Activated CD4-positive, alpha-beta T cell treated with anti-CD3 and anti-CD28 coated beads, Interleukin-2, Interleukin-6, amounts not matched to agents 100 ng/mL and 50 ng/mL, durations not matched to agents 16 hours and 8 hours (primary cell): Measurements from ENCODE around the gene LYSET.
A peak's percentile ranks its signal among the peaks of the same experiment; 100 is the strongest.
"Not testable (repeated sequence)": the region's sequence is repeated elsewhere in the genome, so short reads cannot be mapped to it uniquely, and the experiment has no call there.

Experiments used
- DNase-seq: peaks from one replicate; pipeline ENCODE4 v3.0.0-alpha.2; 2020

Gene LYSET

GRCh38 chr14:93184391-93185348, at the start of gene LYSET, which contains the start of gene MOAP1:
TSS of gene LYSET (plus strand) at chr14:93185317. CDS start at chr14:93185406, 89 bp downstream.
TSS of gene MOAP1 (minus strand) at chr14:93184897. CDS start at chr14:93184242, 655 bp downstream.
- DNase-seq = peak; percentile 93

GRCh38 chr14:93135399-93135798, 49.7 kb upstream of the LYSET start:
- DNase-seq = no peak

GRCh38 chr14:93136009-93136408, 49.1 kb upstream of the LYSET start:
- DNase-seq = no peak

- not testable (repeated sequence) for DNase-seq
Measured at GRCh38 chr14:93136508-93136907, 48.6 kb upstream of the LYSET start.

- DNase-seq = no peak
Measured at GRCh38 chr14:93137864-93138263, 47.3 kb upstream of the LYSET start.

- DNase-seq = no peak
Measured at GRCh38 chr14:93142854-93143652, 42.1 kb upstream of the LYSET start.

GRCh38 chr14:93146119-93146518, 39.0 kb upstream of the LYSET start:
- peak; percentile 61 for DNase-seq

GRCh38 chr14:93148979-93149378, 36.1 kb upstream of the LYSET start:
- no peak for DNase-seq

GRCh38 chr14:93150227-93151208, 34.6 kb upstream of the LYSET start:
- DNase-seq = no peak

- no peak for DNase-seq
Measured at GRCh38 chr14:93153121-93153520, 32.0 kb upstream of the LYSET start.

GRCh38 chr14:93155667-93156066, 29.4 kb upstream of the LYSET start:
- no peak for DNase-seq

GRCh38 chr14:93156693-93157369, 28.3 kb upstream of the LYSET start:
- DNase-seq = no peak

- not testable (repeated sequence) for DNase-seq
Measured at GRCh38 chr14:93158349-93158748, 26.8 kb upstream of the LYSET start.

- DNase-seq = not testable (repeated sequence)
Measured at GRCh38 chr14:93159625-93160352, 25.3 kb upstream of the LYSET start.

GRCh38 chr14:93160353-93160801, 24.7 kb upstream of the LYSET start:
- no peak for DNase-seq

- DNase-seq = no peak
Measured at GRCh38 chr14:93161411-93161940, 23.6 kb upstream of the LYSET start.

- DNase-seq = no peak
Measured at GRCh38 chr14:93163564-93163963, 21.6 kb upstream of the LYSET start.

GRCh38 chr14:93165271-93166265, 19.5 kb upstream of the LYSET start:
- DNase-seq = not testable (repeated sequence)

- DNase-seq = not testable (repeated sequence)
Measured at GRCh38 chr14:93168610-93169009, 16.5 kb upstream of the LYSET start.
